ENCODE results near the gene MGME1. TPM values are rescaled to one million over a fixed set of nuclear protein-coding genes. Genes with fewer than 3 reads are reported as not detected.

The MGME1 gene
- total and polyA plus RNA-seq, 4 donors: 10.1 to 19.1 (median 11.5) TPM

GRCh38 chr20:17963114-17963897 is 5.5 kb upstream of the MGME1 start:
- ATAC-seq (ENCODE audit: insufficient read depth, low FRiP score) (no peak), DNase-seq (no peak)
- 82 to 84% methylated on average over 9 of the region's 9 CpGs for whole genome bisulfite sequencing, 2 donors
- H3K4me3 ChIP-seq: no peak overlapping the region
- TF ChIP-seq CTCF (IDR thresholded peaks at IDR 0.05; ENCODE audit: control extremely low read depth, extremely low read depth): no peak
- no peak overlapping the region for H3K9ac ChIP-seq (ENCODE audit: insufficient read depth in 1 of 2, low read length in 2 of 2)
- no peaks in the 10 kb centered on the region for H3K9me3 ChIP-seq (ENCODE audit: control insufficient read depth in 4 of 4, insufficient read depth in 3 of 4, low read length in 3 of 4)
- peak overlapping the region in 1 of 2 donors; percentile 45 for H3K27ac ChIP-seq (ENCODE audit: low read depth in 1 of 2, low read length in 1 of 2)
- H3K27me3 ChIP-seq (ENCODE audit: control insufficient read depth in 3 of 3, insufficient read depth in 3 of 3, low read length in 2 of 3): no peaks in the 10 kb centered on the region
- H3K4me1 ChIP-seq (ENCODE audit: control insufficient read depth in 5 of 5, insufficient read depth in 5 of 5, low read length in 5 of 5): peaks cover 20 to 76% (median 50%) of the 10 kb centered on the region in 5 donors
- peaks cover 4 to 6% (median 6%) of the 10 kb centered on the region in 4 donors for H3K36me3 ChIP-seq (ENCODE audit: control insufficient read depth in 4 of 4, insufficient read depth in 4 of 4, low read length in 4 of 4)

- peaks cover 20 to 68% (median 45%) of the 10 kb centered on the region in 5 donors for H3K4me1 ChIP-seq (ENCODE audit: control insufficient read depth in 5 of 5, insufficient read depth in 5 of 5, low read length in 5 of 5)
- DNase-seq (no peak), ATAC-seq (ENCODE audit: insufficient read depth, low FRiP score) (no peak)
- no peaks in the 10 kb centered on the region for H3K9me3 ChIP-seq (ENCODE audit: control insufficient read depth in 4 of 4, insufficient read depth in 3 of 4, low read length in 3 of 4)
- H3K9ac ChIP-seq (ENCODE audit: insufficient read depth in 1 of 2, low read length in 2 of 2): no peak overlapping the region
- H3K27me3 ChIP-seq (ENCODE audit: control insufficient read depth in 3 of 3, insufficient read depth in 3 of 3, low read length in 2 of 3): no peaks in the 10 kb centered on the region
- H3K4me3 ChIP-seq: no peak overlapping the region
- no peak for TF ChIP-seq CTCF (IDR thresholded peaks at IDR 0.05; ENCODE audit: control extremely low read depth, extremely low read depth)
- no peak overlapping the region for H3K27ac ChIP-seq (ENCODE audit: low read depth in 1 of 2, low read length in 1 of 2)
- H3K36me3 ChIP-seq (ENCODE audit: control insufficient read depth in 4 of 4, insufficient read depth in 4 of 4, low read length in 4 of 4): peaks cover 4 to 6% (median 6%) of the 10 kb centered on the region in 4 donors
- 90 to 94% methylated on average over 1 of the region's 1 CpG for WGBS, 2 donors
These were observed 4.7 kb upstream of the MGME1 start for GRCh38 chr20:17964073-17964472.

GRCh38 chr20:17964632-17965031 is 4.2 kb upstream of the MGME1 start:
- TF ChIP-seq CTCF (IDR thresholded peaks at IDR 0.05; ENCODE audit: control extremely low read depth, extremely low read depth): no peak
- Histone ChIP-seq H3K27me3 (ENCODE audit: control insufficient read depth in 3 of 3, insufficient read depth in 3 of 3, low read length in 2 of 3) (no peaks in the 10 kb centered on the region), H3K4me1 (ENCODE audit: control insufficient read depth in 5 of 5, insufficient read depth in 5 of 5, low read length in 5 of 5) (peaks cover 18 to 63% (median 43%) of the 10 kb centered on the region in 5 donors), H3K27ac (ENCODE audit: low read depth in 1 of 2, low read length in 1 of 2) (peak overlapping the region in 1 of 2 donors; percentile 52), H3K4me3 (no peak overlapping the region), H3K9me3 (ENCODE audit: control insufficient read depth in 4 of 4, insufficient read depth in 3 of 4, low read length in 3 of 4) (no peaks in the 10 kb centered on the region), H3K36me3 (ENCODE audit: control insufficient read depth in 4 of 4, insufficient read depth in 4 of 4, low read length in 4 of 4) (peaks cover 4 to 6% (median 6%) of the 10 kb centered on the region in 4 donors), H3K9ac (ENCODE audit: insufficient read depth in 1 of 2, low read length in 2 of 2) (peak overlapping the region; percentile 2 to 72)
- DNase-seq (no peak), ATAC-seq (ENCODE audit: insufficient read depth, low FRiP score) (no peak)
- WGBS, 2 donors: 63 to 74% methylated on average over 3 of the region's 3 CpGs

All from lung (tissue), 12 donors.